RWPE1 (cell line): ENCODE measurements around the gene S100A8.

Experiments used
- CTCF ChIA-PET: fragments of 350-600 bp; sonication (Branson Sonifier 250); formaldehyde crosslinking; extraction: SDS; loops from one replicate; lab custom pipeline; 2021; lab: Yijun Ruan, JAX
- POLR2A ChIA-PET: fragments of 400-600 bp; formaldehyde crosslinking; extraction: SDS; loops from one replicate; lab custom pipeline; 2020; ENCODE audit warnings: antibody characterized with exemption; ENCODE audit not compliant: low non-redundant PET; lab: Yijun Ruan, JAX
- DNase-seq: peaks from one replicate; pipeline ENCODE4 v3.0.0; 2012; ENCODE audit warnings: low spot score
- H3K27ac ChIP-seq: fragments of 450-650 bp; 2 replicates; pipeline ENCODE4 v1.5.1; 2017
- CTCF ChIP-seq: fragments of 450-650 bp; conservative IDR thresholded peaks from 2 replicates; pipeline ENCODE4 v1.5.1; 2017; ENCODE audit warnings: low read depth, mild to moderate bottlenecking

Gene S100A8

DNA sequence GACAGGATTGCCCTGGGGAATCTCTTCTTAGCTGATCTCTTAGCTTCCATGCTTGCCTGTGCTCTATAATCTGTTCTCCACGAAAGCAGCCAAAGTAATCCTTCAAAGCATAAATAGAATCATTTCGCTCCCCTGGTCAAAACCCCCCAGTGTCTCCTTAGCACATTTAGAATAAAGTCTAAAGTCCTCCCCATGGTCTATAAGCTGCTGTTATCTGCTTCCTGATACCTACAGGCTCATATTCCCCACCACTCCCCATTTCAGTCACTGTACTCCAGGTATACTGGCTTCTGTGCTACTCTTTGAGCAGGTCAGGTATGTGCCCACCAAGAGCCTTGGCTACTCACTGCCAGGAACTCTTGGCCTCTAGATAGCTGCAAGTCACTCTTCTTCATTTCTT, 18.3 kb downstream of the S100A8 start:
- H3K27ac ChIP-seq: no peak overlapping the region
- DNase-seq: no peak
- POLR2A ChIA-PET: no interaction called here
- no peak for TF ChIP-seq CTCF
- CTCF ChIA-PET: interaction anchor here (0.5 to 1.0 kb wide), 2 partner anchors 13 to 105 kb away, joined by 3 read pairs; no protein-coding TSS in a partner anchor

- no peak for TF ChIP-seq CTCF
- H3K27ac ChIP-seq: 0 out of 2 replicates have a peak overlapping the region, but pooled peaks have one; percentile 27
- POLR2A ChIA-PET: no interaction called here
- no peak for DNase-seq
- CTCF ChIA-PET: no interaction called here
These were observed 19.6 kb downstream of the S100A8 start for GRCh38 chr1:153371231-153371630.

DNA sequence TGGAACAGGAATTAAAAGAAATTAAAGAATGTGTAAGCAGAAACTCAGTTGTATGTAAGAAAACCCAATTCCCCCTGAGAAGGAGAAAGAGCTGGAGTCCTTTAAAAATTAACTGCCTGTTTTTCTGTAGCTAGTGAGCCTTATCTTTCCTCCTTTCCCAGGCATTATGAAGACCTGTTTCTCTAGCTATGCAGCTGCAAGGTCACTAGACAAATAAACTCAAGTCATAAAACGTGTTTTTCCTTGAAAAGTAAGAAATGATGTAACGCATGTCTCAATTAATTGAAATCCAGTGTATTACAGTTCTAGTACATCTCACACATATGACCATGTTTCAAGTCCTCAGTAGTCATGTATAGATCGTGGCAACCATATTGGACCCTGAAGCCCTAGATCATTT, 20.7 kb downstream of the S100A8 start:
- POLR2A ChIA-PET: no interaction called here

DNA sequence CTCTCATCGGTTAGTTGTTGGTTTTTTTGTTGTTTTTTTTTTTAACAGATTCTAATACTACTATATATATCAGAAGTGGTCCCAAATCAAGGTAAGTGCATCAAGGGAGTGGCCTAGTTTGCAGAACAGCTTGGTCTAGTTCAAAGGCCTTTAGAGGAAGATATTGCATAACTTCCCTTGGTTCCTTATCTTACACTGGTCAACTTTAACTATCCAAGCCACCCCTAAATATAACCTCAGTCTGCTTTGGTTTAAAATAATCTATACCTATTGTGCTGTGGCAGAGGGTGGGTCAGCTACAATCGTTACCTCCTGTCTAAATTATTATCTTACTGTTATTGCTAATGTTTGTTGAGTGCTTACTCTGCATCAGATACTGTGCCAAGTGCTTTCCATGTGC, 22.4 kb downstream of the S100A8 start:
- no peak for DNase-seq

More for the DNA sequence above, 20.7 kb downstream of the S100A8 start:
- H3K27ac ChIP-seq: no peak overlapping the region
- no peak for DNase-seq
- CTCF ChIA-PET: no interaction called here
- TF ChIP-seq CTCF: no peak

DNA sequence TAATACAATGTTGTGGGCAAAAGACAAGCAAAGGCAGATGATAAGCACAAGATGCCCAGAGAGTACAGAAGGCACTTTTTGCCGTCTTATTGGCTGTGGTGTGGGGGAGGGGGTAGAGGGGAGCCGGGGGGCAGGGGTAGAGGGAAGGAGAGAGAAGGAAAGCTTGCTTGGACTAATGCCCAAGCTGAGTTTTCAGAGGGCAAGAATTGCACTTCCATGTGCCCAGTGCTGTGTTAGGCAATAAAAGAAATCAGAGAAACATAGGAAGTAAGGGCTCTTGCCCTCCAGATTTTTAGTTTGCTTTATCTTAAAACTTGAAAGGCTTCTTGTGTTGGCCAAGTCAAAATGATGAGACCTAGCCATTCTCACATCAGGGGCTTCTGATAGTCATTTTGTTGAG, 23.8 kb downstream of the S100A8 start:
- ChIA-PET POLR2A (no interaction called here), CTCF (interaction anchor here (0.7 kb wide), 1 partner anchor 12 kb away, joined by 3 read pairs; no protein-coding TSS in a partner anchor)
- no peak for DNase-seq
- H3K27ac ChIP-seq: no peak overlapping the region
- no peak for TF ChIP-seq CTCF

More for the DNA sequence above, 22.4 kb downstream of the S100A8 start:
- H3K27ac ChIP-seq: no peak overlapping the region
- CTCF ChIA-PET: interaction anchor here (0.6 kb wide), 2 partner anchors 127 to 272 kb away, joined by 3 to 4 read pairs; no protein-coding TSS in a partner anchor
- no peak for TF ChIP-seq CTCF
- POLR2A ChIA-PET: no interaction called here

- DNase-seq: no peak
These were observed 24.6 kb downstream of the S100A8 start for GRCh38 chr1:153366261-153366660.

More at GRCh38 chr1:153366261-153366660, 24.6 kb downstream of the S100A8 start:
- no peak overlapping the region for H3K27ac ChIP-seq
- no peak for TF ChIP-seq CTCF
- CTCF ChIA-PET: no interaction called here
- POLR2A ChIA-PET: no interaction called here
